COLO668 (cell line): Measurements from ENCODE around the gene INPP4B.
A peak's percentile ranks its signal among the peaks of the same experiment; 100 is the strongest.

Source experiments
- DNase-seq: peaks from one replicate; lab custom pipeline; 2025; ENCODE audit not compliant: unreplicated experiment; lab: John Stamatoyannopoulos, UW

The INPP4B gene

GRCh38 chr4:142485452-142485851 is 360.6 kb downstream of the INPP4B start:
- no peak for DNase-seq

- DNase-seq, result no peak
Measured at GRCh38 chr4:142480244-142480643, 365.9 kb downstream of the INPP4B start.

- DNase-seq, result no peak
Measured at GRCh38 chr4:142475663-142476062, 370.4 kb downstream of the INPP4B start.

GRCh38 chr4:142474398-142475087 is 371.6 kb downstream of the INPP4B start:
- DNase-seq, result peak; percentile 91

GRCh38 chr4:142473960-142474338 is 372.2 kb downstream of the INPP4B start:
- DNase-seq, result no peak

GRCh38 chr4:142473218-142473959 is 372.7 kb downstream of the INPP4B start:
- peak; percentile 88 for DNase-seq

- DNase-seq, result no peak
Measured at GRCh38 chr4:142467088-142467487, 379.0 kb downstream of the INPP4B start.

GRCh38 chr4:142465526-142465925 is 380.6 kb downstream of the INPP4B start:
- DNase-seq, result peak; percentile 32

GRCh38 chr4:142463206-142463605 is 382.9 kb downstream of the INPP4B start:
- no peak for DNase-seq

- DNase-seq, result no peak
Measured at GRCh38 chr4:142452161-142452855, 393.8 kb downstream of the INPP4B start.

GRCh38 chr4:142449771-142450373 is 396.2 kb downstream of the INPP4B start:
- no peak for DNase-seq

GRCh38 chr4:142447009-142447408 is 399.1 kb downstream of the INPP4B start:
- no peak for DNase-seq

- DNase-seq, result no peak
Measured at GRCh38 chr4:142443469-142443868, 402.6 kb downstream of the INPP4B start.

- DNase-seq, result no peak
Measured at GRCh38 chr4:142440093-142440492, 406.0 kb downstream of the INPP4B start.

- DNase-seq, result peak; percentile 44
Measured at GRCh38 chr4:142435599-142436235, 410.4 kb downstream of the INPP4B start.

GRCh38 chr4:142434519-142435224 is 411.4 kb downstream of the INPP4B start:
- DNase-seq, result no peak

- no peak for DNase-seq
Measured at GRCh38 chr4:142428715-142429114, 417.4 kb downstream of the INPP4B start.

GRCh38 chr4:142427456-142427855 is 418.6 kb downstream of the INPP4B start:
- DNase-seq, result no peak

GRCh38 chr4:142423861-142424260 is 422.2 kb downstream of the INPP4B start:
- no peak for DNase-seq

GRCh38 chr4:142420311-142421095 is 425.6 kb downstream of the INPP4B start:
- DNase-seq, result no peak
